Inflammatory macrophage (primary cell): ENCODE measurements around the gene PHF21B.
"Not testable (repeated sequence)": the region's sequence is repeated elsewhere in the genome, so short reads cannot be mapped to it uniquely, and the experiment has no call there.

Source experiments
- DNase-seq, 2 donors: peaks; one replicate each; pipeline ENCODE4 v3.0.0-alpha.2; 2020 to 2022

PHF21B gene

DNA sequence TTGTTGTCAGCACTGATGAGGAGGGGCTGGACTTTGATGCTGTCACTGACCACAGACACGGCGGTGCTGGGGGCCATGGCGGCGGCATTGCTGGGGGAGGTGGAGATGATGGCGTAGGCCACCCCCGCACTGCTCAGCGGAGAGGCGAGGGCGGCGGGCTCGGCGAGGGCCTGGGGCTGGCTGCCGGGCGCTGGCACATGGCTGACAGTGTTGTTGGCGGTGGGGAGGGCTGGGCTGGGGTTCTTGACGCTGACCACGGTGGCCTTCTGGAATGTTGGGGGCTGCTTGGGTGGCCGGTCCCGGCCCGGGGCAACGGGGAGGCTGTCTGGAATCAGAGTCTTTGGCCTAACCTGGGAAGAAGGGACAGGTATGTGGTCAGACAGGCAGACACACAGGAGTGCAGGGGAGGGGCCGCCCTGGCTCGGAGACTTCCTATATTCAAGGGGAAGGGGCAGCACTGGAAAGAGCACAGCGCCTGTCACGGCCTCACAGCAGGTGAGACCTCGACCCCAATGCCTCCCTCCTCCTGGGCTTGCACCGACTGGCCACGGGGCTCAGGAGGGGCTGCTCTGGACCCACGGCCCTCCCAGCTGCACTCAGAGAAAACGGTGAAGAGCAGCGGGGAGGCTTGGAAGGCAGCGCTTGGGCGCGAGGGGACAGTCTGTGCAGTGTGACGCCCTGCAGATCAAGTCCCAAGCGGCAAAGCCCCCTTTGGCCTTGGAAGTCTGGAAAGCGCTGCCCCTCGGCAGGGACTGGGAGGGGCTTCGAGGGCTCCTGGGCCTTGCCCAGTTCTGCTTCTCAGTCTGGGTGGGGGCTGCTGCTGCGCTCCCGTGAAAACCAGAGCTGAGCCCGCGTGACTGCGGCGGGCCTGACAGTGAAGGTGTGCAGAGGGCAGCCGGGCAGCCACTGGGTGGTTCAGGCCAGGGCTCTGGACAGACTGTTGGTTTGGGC lies 93.2 kb downstream of the PHF21B start:
- no peak for DNase-seq

DNA sequence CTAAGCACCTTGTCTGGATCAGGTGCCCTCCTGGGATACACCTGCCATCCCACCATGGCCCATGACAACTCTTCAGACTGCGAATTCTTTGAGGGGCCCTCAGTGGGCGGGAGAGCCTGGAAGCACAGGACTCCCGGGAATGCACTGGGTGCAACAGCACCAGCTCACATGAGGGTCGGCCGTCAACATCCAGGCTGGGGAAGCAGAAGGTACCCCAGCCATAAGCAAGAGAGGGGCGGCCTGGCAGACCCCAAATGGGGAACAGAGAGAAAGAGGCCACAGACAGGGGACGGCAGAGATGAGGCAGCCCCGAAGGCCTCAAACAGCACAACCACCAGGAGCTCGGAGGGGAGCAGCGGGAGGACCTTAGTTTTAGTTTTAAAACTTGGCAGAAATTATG lies 94.4 kb downstream of the PHF21B start:
- no peak for DNase-seq

DNA sequence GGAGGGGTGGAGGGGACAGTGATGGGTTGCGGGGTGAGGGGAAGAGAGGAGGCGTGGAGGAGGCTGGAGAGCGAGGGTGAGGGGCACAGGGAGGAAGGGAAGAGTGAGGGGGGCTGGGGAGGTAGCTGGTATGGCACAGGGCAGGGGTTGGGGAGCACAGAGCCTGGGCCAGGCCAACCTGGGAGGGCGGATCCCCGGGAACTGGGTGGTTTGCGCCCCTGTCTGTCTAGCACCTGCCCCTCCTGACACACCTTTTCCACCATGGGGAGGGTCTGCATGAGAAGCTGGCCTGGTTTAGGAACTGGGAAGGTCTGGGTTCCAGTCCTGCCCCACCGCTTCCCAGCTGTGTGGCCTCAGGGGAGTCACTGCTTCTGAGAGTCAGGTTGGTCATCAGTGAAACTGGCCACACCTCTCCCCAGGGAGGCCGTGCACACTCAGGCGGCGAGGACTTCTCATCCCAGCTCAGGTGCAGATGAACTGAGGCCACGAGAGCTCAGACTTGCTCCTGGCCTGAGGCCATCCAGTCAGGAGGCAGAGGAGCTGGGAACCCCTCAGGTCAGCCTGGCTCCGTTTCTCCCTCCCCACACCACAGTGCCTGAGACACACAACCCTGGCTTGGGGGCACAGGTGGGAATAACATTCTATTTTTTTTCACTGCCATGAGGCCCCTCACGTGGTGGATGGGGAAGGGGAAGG lies 95.6 kb downstream of the PHF21B start:
- no peak for DNase-seq

DNA sequence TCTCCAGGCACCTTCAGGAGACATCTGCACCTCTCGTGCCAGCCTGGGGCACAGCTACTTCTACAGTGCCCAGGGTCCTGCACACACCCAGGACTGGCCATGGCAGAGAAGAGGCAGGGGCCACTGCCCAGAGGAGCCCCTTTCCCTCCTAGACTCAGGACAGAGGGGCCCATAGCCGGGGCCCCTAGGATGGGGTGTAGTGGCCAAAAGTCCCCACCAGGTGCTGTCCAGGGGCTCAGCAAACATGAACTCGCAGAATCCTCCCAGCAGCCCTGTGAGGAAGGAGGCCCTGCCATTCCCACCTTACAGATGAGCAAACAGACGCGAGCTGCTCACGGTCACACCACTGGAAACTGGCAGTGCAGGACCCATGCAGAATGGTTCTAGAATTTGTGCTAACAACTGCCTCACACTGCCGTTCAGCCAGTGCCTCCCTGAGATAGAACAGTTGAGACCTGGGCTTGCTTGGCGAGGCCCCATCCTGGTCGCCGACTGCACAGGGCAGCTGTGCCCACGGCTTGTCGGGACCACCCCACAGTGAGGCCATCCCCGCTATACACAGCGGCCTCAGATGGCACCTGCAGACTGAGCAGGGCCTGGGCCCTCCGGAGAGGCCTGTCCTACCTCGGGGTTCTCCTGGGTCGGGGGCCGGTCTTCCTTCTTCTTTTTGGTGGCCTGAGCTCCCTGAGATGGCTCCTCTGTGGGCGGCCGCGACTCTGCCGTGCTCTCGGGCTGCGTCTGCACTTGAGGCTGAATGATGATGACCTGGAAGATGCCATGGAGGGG lies 96.4 kb downstream of the PHF21B start:
- no peak for DNase-seq

DNA sequence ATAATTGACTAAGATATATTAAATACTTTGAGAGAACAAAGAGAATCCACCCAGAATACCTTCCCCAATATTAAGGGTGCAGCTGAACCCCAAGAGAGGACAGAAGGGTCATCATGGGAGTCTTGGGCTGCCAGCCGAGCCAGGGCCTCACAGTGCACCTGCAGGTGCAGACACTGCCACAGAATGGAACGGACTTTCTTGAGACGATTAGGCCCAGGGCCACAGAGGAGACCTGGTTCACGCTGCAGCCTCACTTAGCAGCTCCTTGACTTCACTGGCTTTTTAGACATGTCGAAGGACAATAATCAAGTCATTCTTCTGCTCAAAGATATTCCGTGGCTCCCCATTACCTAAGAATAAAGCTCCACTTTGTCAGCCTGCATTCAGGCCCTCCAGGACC lies 100.6 kb downstream of the PHF21B start:
- DNase-seq = no peak

DNA sequence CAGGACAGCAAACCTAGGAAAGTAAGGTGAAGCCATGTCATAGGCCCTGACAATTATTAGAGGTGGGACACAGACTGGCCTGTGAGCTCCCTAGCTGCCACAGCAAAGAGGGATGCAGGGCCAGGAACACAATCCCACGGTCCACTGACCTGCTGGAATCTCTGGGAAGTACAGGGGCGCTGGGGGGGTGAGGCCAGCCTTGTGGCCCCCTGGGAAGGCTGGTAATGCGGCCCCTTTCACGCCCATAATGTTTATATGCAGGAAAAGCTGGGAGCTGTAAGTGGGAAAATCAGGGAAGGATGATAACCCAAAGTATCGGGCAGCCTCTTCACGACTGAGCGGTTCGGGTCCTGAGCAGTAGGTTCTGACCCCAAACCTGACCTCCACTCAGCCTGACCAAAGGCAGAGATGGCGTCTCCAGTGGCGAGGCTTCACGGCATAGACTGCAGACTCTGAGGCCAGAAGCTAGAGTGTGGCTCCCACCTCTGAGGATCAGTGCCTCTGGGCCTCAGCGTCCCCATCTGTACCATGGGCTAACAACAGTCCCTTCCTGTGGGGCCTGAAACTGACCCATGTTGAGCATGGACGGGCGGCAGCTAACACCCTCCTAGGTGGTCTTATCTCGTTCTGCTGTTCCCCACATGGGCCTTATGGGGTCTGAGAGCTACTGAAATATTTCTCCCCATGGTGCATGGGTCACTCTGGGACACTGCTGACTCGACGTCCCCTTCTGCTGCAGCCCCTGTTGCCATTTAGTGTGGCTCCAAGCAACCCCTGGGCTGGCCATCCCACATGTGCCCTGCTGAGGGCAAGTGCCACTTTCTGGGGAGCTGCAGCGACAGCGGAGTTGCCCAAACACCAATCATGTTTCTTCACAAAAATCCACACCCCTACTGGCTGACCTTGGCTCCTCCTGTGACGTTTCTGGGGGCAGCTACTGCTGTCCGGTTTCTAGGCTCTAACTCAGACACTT lies 101.8 kb downstream of the PHF21B start:
- DNase-seq = no peak

GRCh38 chr22:44906999-44907644 lies 102.7 kb downstream of the PHF21B start:
- no peak for DNase-seq

DNA sequence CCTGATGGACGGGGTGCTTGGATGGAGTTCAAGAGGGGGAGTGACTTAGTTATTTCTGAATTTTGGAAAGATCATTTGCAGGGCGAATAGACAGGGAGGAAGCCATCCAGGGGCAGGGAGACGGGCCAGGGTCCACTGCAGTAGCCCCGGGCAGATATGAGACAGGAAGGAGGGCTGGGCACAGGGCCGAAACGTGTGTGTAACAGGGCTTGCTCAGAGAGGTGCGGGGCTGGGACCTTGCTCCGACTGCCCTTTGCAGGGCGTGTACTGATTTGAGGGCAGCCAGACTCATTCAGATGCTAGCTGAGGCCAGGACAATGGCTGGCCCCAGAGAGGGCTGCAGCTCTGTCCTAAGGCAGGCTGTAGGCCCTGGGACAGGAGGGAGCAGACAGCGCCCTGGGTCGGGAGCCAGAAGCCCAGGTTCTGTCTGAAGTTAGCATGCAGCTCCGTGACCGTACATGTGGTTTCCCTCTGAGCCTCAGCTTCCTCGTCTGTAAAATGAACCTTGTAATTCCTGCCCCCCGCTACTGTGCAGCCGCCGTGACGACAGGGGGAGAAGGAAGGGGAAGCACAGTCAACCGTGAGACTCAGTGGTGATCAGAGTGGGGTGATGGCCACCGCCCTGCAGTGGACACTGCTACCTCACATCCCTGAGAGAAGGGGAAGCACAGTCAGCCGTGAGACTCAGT lies 103.4 kb downstream of the PHF21B start:
- DNase-seq = no peak

- not testable (repeated sequence) for DNase-seq
Measured at GRCh38 chr22:44904492-44905152, 105.2 kb downstream of the PHF21B start.

DNA sequence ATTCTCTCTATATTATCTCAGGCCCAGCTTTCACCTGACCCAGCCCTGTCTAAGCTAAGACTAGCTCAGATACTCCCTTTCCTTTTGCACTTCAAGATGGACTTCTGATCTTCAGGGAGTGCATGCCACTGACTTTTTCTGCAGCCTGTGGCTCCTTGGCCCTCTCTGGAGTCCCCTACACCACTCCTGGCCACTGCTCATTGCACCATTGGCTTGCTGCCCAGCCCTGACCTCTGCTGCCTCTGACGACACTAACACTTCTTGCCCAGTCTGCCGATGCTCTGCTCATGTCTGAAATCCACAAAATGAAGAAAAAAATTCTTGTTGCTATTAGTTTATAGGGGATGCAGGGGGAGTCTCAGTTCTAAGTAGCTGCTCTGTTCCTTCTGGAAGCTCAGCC lies 106.6 kb downstream of the PHF21B start:
- not testable (repeated sequence) for DNase-seq

GRCh38 chr22:44901301-44901700 lies 108.5 kb downstream of the PHF21B start:
- no peak for DNase-seq

- no peak for DNase-seq
Measured at GRCh38 chr22:44898236-44898635, 111.6 kb downstream of the PHF21B start.

GRCh38 chr22:44895296-44896055 lies 114.3 kb downstream of the PHF21B start:
- no peak for DNase-seq

GRCh38 chr22:44894782-44895181 lies 115.0 kb downstream of the PHF21B start:
- DNase-seq = no peak

DNA sequence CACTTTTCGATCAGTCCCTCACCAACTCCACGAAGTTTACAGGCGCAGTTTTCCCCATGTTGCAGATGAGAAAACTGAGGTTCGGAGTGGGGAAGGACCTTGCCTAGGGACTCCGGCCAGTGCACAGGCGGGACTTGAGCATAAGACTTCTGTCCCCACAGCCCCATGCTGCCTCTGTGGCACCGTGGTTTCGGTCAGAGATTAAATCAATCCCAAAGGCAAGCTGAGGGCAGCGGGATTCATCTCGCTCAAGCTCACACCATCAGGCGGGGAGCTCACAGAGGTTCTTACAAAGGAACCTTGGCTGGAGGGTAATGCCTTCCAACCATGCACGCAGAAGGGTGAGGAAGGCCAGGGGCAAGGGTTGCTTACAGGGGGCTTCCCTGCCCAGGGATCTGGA lies 115.5 kb downstream of the PHF21B start:
- no peak for DNase-seq

DNA sequence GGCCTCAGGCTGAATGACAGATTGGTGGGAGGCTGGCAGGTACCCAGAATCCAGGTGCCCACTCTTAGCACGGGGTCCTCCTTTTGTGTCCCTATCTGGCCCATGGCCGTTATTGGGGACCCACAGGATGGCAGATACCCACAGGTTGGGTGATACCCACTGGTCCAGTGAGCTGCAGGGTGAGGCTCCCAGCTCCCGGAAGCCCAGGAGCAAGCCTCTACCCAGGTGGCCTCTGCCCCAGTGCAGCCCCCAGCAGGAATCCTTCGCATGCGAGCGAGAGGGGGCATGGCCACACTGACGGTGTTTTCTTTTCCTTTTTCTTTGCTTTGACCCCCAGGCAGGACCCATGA lies 116.1 kb downstream of the PHF21B start:
- DNase-seq = no peak

DNA sequence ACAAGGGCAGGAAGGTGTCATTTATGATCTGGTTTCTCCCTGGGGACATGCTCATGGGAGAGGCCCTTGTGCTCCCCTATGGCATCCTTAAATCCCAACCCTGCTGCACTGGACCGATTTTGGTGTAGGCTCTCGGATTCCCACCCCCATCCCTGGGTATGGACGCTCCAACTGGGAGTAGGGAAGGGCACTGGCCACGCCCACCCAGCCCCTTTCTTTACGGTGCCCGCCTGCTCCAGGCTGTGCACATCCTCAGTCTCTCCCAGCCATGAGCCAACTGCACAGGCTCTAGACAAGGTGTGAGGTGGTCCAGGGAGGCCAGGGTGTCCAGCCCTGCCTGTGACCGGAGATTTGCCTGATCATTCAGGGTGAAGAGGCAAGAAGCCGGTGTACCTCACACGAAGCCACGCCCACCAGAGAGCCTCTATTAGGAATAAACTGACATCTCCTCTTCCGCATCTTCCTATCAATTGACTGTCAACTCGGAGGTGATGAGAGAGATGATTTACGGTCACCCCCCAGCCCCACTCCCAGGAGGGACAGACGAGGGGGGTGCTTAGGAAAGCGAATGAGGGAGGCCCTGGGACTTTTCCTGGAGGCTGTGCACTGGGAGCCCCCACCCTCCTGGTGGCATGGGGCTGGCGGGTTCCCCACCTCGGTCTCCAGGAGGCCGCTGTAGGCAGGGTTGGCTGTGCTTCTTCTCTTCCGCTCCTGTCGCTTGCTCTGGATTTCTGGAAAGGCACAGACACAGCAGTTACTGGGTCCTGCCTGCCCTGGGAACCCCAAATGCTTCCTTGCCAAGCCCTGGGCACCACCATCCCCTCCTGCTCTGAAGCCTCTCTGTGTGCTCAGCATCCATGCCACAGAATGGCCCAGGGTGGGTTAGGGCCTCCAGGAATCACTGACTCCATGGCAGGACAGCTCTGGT lies 116.7 kb downstream of the PHF21B start:
- DNase-seq = no peak

GRCh38 chr22:44892243-44892642 lies 117.6 kb downstream of the PHF21B start:
- no peak for DNase-seq
